K562 (cell line): Measurements from ENCODE around the gene LRRTM4. TPM values are rescaled to one million over a fixed set of nuclear protein-coding genes. Genes with fewer than 3 reads are reported as not detected.

Source experiments
- ATAC-seq: fragments of 200-7000 bp; cut with Tn5 transposase; 3 replicates; pipeline ENCODE4 v1.9.1; 2020; ENCODE audit warnings: moderate library complexity
- BruUV-seq: library from RNA; stranded (reverse); fragments of 400-500 nt; replicated peaks from 2 replicates; lab custom pipeline; 2021; lab: Mats Ljungman, UMichigan
- CTCF ChIA-PET: fragments of 300-600 bp; formaldehyde crosslinking; extraction: SDS; loops from one replicate; lab custom pipeline; 2021; ENCODE audit warnings: low intra/inter-chr PET ratio; lab: Yijun Ruan, JAX
- POLR2A ChIA-PET: fragments of 300-600, 350-650 bp; sonication (Branson Sonifier 250); formaldehyde crosslinking; extraction: SDS; loops from one replicate; lab custom pipeline; 2021; ENCODE audit warnings: antibody characterized with exemption, inconsistent platforms; lab: Yijun Ruan, JAX
- DNase-seq, 4 experiments: peaks; one replicate each; pipeline versions ENCODE4 v3.0.0 to v3.0.0-alpha.2; 2011 to 2018; ENCODE audit warnings: low spot score in 3 of 4, mixed read lengths in 3 of 4; ENCODE audit errors: extremely low read depth in 1 of 4
- FAIRE-seq: peaks from 2 replicates; lab custom pipeline; 2011; peaks lifted over from hg19 to GRCh38; lab: Jason Lieb, UNC
- H2AFZ ChIP-seq: 2 replicates; pipeline ENCODE4 v1.6.0; 2011; ENCODE audit warnings: low read depth, low read length, control low read depth, inconsistent platforms
- H3K27ac ChIP-seq: fragments of 200-600 bp; 3 replicates; pipeline ENCODE4 v1.8.0; 2011; ENCODE audit warnings: low read depth, mild to moderate bottlenecking, control low read depth, inconsistent platforms, low read length, moderate library complexity, mixed read lengths; ENCODE audit errors: extremely low read depth
- H3K27me3 ChIP-seq, 2 experiments: fragments of 300-600 bp in 1 of 2; 2 replicates in 1 of 2; 3 replicates in 1 of 2; pipeline versions ENCODE4 v1.6.0 to v1.8.0; 2011; ENCODE audit warnings: inconsistent platforms in 2 of 2, low read length in 2 of 2, mild to moderate bottlenecking in 1 of 2, mixed read lengths in 1 of 2, moderate library complexity in 1 of 2; ENCODE audit not compliant: control insufficient read depth in 2 of 2, insufficient read depth in 2 of 2
- H3K36me3 ChIP-seq: fragments of 300-600 bp; 3 replicates; pipeline ENCODE4 v1.8.0; 2011; ENCODE audit warnings: mild to moderate bottlenecking, low read length, inconsistent platforms; ENCODE audit not compliant: control insufficient read depth, insufficient read depth
- H3K4me1 ChIP-seq, 2 experiments: fragments of 200-600 bp in 1 of 2; replicated peaks in 1 of 2; 2 replicates in 1 of 2; 3 replicates in 1 of 2; pipeline versions ENCODE4 v1.5.1 to v1.8.0; 2011; ENCODE audit warnings: inconsistent platforms in 2 of 2, low read length in 2 of 2, mild to moderate bottlenecking in 1 of 2, mixed read lengths in 1 of 2, moderate library complexity in 1 of 2; ENCODE audit not compliant: control insufficient read depth in 2 of 2, insufficient read depth in 2 of 2
- H3K4me2 ChIP-seq: 2 replicates; pipeline ENCODE4 v1.6.1; 2011; ENCODE audit warnings: low read length, control low read depth, inconsistent platforms, mixed read lengths; ENCODE audit not compliant: insufficient read depth
- H3K4me3 ChIP-seq: fragments of 200-600 bp; sonication (generic), shearing (Covaris generic); 2 replicates; pipeline ENCODE4 v1.5.1; 2016; ENCODE audit warnings: control low read depth, inconsistent platforms
- H3K79me2 ChIP-seq: fragments of 200-600 bp; 3 replicates; pipeline ENCODE4 v1.8.0; 2011; ENCODE audit warnings: low read length, inconsistent platforms; ENCODE audit not compliant: control insufficient read depth, insufficient read depth
- H3K9ac ChIP-seq, 2 experiments: 2 replicates each; pipeline versions ENCODE4 v1.6.0 to v1.6.1; 2011; ENCODE audit warnings: low read depth in 2 of 2, low read length in 2 of 2, control low read depth in 1 of 2, inconsistent platforms in 1 of 2, mild to moderate bottlenecking in 1 of 2, mixed read lengths in 1 of 2; ENCODE audit not compliant: insufficient read depth in 1 of 2
- H3K9me1 ChIP-seq: one replicate; pipeline ENCODE4 v1.6.0; 2011; ENCODE audit warnings: inconsistent platforms, mild to moderate bottlenecking, low read length, moderate library complexity; ENCODE audit not compliant: control insufficient read depth, insufficient read depth
- H3K9me3 ChIP-seq: replicated peaks from 2 replicates; pipeline ENCODE4 v1.5.1; 2011; ENCODE audit warnings: low read depth, low read length, inconsistent platforms; ENCODE audit not compliant: control insufficient read depth, insufficient read depth
- H4K20me1 ChIP-seq: replicated peaks from 2 replicates; pipeline ENCODE4 v1.6.1; 2011; ENCODE audit warnings: low read length, inconsistent platforms, mixed read lengths; ENCODE audit not compliant: control insufficient read depth, insufficient read depth
- C11orf30 ChIP-seq: fragments of 450-650 bp; IDR thresholded peaks from 2 replicates; pipeline ENCODE4 v1.6.1; 2016; ENCODE audit warnings: low read depth, mild to moderate bottlenecking
- HNRNPLL ChIP-seq: fragments of 200-400 bp; formaldehyde crosslinking; IDR thresholded peaks from 2 replicates; pipeline ENCODE4 v1.6.1; 2017; ENCODE audit warnings: low read length, low read depth, mild to moderate bottlenecking; ENCODE audit not compliant: poor library complexity, severe bottlenecking
- MAFF ChIP-seq: IDR thresholded peaks from 2 replicates; pipeline ENCODE4 v1.6.1; 2012; ENCODE audit warnings: low read length, improper control_type of control experiment
- MAFG ChIP-seq: fragments of 450-650 bp; conservative IDR thresholded peaks from 2 replicates; pipeline ENCODE4 v1.6.1; 2016; ENCODE audit warnings: missing genetic modification characterization, missing compliant biosample characterization
- MAFK ChIP-seq: IDR thresholded peaks from 2 replicates; pipeline ENCODE4 v1.6.1; 2011; ENCODE audit warnings: low read length, improper control_type of control experiment
- ZNF316 ChIP-seq: fragments of 450-650 bp; IDR thresholded peaks from 2 replicates; pipeline ENCODE4 v1.6.1; 2016
- ZNF384 ChIP-seq: IDR thresholded peaks from 2 replicates; pipeline ENCODE4 v1.6.1; 2012; ENCODE audit warnings: low read depth, low read length, improper control_type of control experiment
- WGBS: fragments of 100-300 bp; shearing (Covaris generic); methylation state at CpG from one replicate; pipeline ENCODE4 v1.1.6; 2016; ENCODE audit warnings: low coverage, mixed read lengths; ENCODE audit not compliant: insufficient coverage; ENCODE audit errors: missing lambda C conversion rate; 5-methylcytosine and 5-hydroxymethylcytosine counted together
- in situ Hi-C: fragments of 300-500 bp; cut with MboI; formaldehyde crosslinking; loops from 4 replicates; pipeline ENCODE4 v1.15.0; 2018; ENCODE audit warnings: inconsistent platforms, mixed read lengths
- intact Hi-C: fragments of 100-400 bp; cut with micrococcal nuclease; formaldehyde crosslinking; loops from 2 replicates; pipeline ENCODE4 v1.14.2; 2022
- polyA plus RNA-seq, 8 experiments: library from polyadenylated mRNA; depleted of rRNA in 4 of 8; stranded (reverse) in 5 of 8; unstranded in 3 of 8; fragments of >200 nt; fragmentation: Nextera tagmentation in 2 of 8; fragmentation: Illumina TruSeq in 1 of 8; extraction: Ambion mirVana in 2 of 8; extraction: Trizol in 1 of 8; gene quantifications; 2 replicates each; pipeline versions ENCODE4 v1.2.1 to v1.2.3, GENCODE V29; 2011 to 2014; ENCODE audit warnings: inconsistent platforms in 1 of 8, missing spikeins in 1 of 8
- total RNA-seq, 7 experiments: library from RNA; depleted of rRNA in 6 of 7; stranded (reverse); fragments of >200 nt in 6 of 7; fragmentation: Illumina TruSeq in 2 of 7; extraction: Trizol in 2 of 7; gene quantifications; 2 replicates each; pipeline versions ENCODE4 v1.2.1 to v1.2.3, GENCODE V29; 2011 to 2021; ENCODE audit warnings: low replicate concordance in 1 of 7
- TF ChIP-seq, protein P1 (sequence below): sonication (generic); formaldehyde crosslinking; IDR thresholded peaks from 2 replicates; pipeline ENCODE4 v1.8.0; 2023; ENCODE audit warnings: mild to moderate bottlenecking, missing genetic modification reagents

LRRTM4 gene
- total and polyA plus RNA-seq, 9 of the 15 experiments (the other 6 are each of a cell fraction or from before 2014, with no cell fraction given): 0.04 TPM; not detected in 6

DNA sequence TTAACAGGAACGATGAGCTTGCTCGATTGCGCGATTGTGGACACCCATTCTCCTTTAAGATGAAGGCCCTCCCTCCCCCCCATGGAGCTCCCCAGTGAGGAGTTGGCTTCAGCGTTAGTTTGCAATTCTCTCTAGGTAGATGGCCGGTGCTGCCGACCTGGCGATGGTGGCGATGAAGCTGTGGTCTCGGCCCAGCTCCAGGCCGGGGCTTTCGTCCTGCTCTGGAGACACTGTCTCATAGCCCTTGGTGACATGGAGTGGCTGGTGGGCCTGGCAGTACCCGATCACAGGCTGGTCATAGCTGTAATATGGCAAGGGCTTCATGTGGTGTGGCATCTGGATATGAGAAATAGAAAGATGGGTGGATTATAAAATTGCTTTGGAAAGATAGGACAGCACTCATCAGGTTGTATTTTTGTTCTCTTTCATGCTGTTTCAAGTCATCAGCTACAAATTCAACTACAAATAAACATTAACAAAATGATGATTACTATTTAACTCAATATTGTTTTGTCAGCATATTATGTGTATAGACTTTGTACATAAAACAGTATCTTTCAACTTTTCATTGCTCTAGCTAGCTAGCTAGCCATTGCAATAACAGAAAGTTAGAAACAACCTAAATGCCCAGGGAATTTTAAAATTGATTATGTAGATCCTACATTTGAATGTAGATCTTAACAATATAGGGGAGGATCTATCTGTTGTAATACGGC, 773.4 kb downstream of the LRRTM4 start:
- in situ Hi-C loops: no loop called here
- Histone ChIP-seq H3K9me1 (no peaks in the 10 kb centered on the region), H2AFZ (no peak overlapping the region), H3K27me3 (no peaks in the 10 kb centered on the region), H3K27ac (no peak overlapping the region), H3K4me3 (no peak overlapping the region), H3K36me3 (no peaks in the 10 kb centered on the region), H4K20me1 (no peaks in the 10 kb centered on the region), H3K4me2 (no peak overlapping the region), H3K79me2 (no peaks in the 10 kb centered on the region), H3K4me1 (no peaks in the 10 kb centered on the region), H3K9me3 (no peaks in the 10 kb centered on the region), H3K9ac (no peak overlapping the region)
- ChIA-PET POLR2A (no interaction called here), CTCF (no interaction called here)
- DNase-seq (no peak), ATAC-seq (no peak), FAIRE-seq (no peak)
- TF ChIP-seq MAFK (peak; percentile 53; the same call in 1 of the 2 replicates), C11orf30 (peak; percentile 28; the same call in 1 of the 2 replicates), ZNF384 (no peak), MAFG (0 out of 2 replicates have a peak, but pooled peaks have one; percentile 38), ZNF316 (peak; percentile 72), HNRNPLL (no peak), MAFF (peak; percentile 65)
- TF ChIP-seq, protein P1, sequence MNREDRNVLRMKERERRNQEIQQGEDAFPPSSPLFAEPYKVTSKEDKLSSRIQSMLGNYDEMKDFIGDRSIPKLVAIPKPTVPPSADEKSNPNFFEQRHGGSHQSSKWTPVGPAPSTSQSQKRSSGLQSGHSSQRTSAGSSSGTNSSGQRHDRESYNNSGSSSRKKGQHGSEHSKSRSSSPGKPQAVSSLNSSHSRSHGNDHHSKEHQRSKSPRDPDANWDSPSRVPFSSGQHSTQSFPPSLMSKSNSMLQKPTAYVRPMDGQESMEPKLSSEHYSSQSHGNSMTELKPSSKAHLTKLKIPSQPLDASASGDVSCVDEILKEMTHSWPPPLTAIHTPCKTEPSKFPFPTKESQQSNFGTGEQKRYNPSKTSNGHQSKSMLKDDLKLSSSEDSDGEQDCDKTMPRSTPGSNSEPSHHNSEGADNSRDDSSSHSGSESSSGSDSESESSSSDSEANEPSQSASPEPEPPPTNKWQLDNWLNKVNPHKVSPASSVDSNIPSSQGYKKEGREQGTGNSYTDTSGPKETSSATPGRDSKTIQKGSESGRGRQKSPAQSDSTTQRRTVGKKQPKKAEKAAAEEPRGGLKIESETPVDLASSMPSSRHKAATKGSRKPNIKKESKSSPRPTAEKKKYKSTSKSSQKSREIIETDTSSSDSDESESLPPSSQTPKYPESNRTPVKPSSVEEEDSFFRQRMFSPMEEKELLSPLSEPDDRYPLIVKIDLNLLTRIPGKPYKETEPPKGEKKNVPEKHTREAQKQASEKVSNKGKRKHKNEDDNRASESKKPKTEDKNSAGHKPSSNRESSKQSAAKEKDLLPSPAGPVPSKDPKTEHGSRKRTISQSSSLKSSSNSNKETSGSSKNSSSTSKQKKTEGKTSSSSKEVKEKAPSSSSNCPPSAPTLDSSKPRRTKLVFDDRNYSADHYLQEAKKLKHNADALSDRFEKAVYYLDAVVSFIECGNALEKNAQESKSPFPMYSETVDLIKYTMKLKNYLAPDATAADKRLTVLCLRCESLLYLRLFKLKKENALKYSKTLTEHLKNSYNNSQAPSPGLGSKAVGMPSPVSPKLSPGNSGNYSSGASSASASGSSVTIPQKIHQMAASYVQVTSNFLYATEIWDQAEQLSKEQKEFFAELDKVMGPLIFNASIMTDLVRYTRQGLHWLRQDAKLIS (CRISPR knock-in tag): no peak
- 0% methylated on average over 12 of the region's 14 CpGs for WGBS
- intact Hi-C loops: no loop called here
- no TSS peak for BruUV-seq
